GM18505 (cell line): Measurements from ENCODE around the gene ULBP1.
"Not testable (repeated sequence)": the region's sequence is repeated elsewhere in the genome, so short reads cannot be mapped to it uniquely, and the experiment has no call there.

Experiments used
- ATAC-seq: cut with Tn5 transposase; IDR thresholded peaks from one replicate; pipeline ENCODE4 v1.9.1; 2021; ENCODE audit not compliant: unreplicated experiment
- POLR2A ChIP-seq: IDR thresholded peaks from 4 replicates; pipeline ENCODE4 v1.6.1; 2011; ENCODE audit warnings: borderline replicate concordance; ENCODE audit not compliant: insufficient read depth, insufficient read length; ENCODE audit errors: extremely low read depth

Gene ULBP1

DNA sequence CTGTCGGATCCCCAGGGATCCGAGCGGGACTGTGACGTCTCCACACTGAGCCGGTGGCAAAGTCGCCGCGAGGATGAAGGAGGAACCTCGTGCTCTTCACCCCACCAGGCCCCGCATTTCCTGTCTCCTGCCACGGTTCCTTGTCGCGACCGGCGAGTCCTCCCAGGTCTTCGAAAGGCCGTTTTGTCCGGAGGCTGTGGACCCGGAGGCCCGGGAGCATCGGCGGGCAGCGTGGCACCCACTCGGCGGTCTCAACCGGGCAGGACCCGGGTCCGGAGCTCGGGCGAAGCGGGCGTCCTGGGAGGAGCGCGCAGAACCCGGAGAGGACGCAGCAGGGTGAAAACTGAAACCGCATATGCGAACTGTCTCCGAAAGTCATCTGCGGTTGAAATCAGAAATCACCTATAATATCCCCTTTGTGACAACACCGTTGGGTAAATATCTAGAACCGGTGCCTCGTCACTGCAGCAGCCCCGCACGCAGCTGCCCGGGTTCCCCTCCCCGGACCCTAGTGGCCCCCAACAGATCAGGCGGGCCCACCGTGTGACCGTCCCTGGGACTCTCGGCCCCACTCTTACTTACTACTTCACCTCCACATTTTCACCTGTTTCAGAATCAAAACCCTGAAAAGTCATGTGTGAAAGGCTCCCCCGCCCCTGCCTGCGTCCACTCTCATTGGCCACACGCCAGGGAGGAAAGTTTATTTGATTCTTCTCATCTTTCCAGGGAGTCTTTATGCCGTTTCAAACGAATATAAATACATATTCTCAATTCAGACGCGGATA lies 25.0 kb upstream of the ULBP1 start:
- no peak for TF ChIP-seq POLR2A
- ATAC-seq: peak; percentile 66

- no peak for TF ChIP-seq POLR2A
- ATAC-seq: no peak
These were observed 24.4 kb upstream of the ULBP1 start for GRCh38 chr6:149939356-149939648.

- TF ChIP-seq POLR2A: no peak
- ATAC-seq: no peak
These were observed 23.7 kb upstream of the ULBP1 start for GRCh38 chr6:149939909-149940671.

DNA sequence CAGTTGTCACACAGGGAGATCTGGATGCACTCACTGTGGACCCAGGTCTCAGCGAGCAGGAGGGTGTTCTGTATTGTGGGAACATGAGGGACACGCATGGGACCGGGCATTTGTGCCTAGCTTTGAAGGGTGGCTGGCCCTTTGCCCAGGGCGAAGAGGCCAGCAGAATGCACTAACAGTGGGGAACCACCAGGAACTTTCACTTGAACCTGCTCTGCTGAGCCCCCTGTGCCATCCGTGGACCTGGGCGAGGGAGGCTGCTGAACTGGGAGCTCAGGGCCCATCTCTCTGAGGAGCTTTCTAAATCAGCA lies 23.1 kb upstream of the ULBP1 start:
- no peak for ATAC-seq

DNA sequence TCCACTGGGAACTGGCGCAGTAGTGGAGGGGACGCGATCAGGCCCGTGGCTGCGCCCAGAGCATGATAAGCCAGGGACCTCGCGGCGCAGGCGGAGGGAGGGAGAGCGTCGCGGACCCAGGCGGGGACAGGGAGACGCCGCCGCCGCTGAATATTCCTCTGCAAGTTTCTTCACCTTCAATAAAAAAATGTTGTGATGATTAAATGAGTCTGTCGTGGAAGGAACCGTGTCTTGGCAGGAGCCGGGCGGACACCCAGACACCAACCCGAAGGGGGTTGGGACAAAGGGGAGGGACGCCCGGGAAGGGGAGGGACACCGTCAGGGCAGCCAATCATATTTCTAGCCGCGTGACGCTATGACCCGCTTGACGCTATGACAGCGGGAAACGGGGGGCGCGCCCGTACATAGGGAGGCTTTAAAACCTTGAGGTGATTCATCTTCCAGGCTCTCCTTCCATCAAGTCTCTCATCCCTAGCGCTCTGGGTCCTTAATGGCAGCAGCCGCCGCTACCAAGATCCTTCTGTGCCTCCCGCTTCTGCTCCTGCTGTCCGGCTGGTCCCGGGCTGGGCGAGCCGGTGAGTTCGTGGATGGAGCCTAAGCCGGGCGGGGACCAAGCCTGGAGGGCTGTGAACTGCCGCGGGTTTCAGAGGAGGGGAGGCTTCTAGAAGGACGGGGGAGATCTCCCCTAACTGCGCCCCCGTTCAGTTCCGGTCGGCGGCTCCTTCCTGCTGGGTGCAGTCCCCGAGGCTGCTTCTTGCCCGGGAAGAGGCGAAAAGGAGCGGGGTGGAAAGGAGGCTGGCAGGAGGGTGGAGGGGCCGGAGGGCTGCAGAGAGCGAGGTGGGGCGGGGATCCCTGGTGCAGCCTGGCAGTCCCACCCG lies 21.9 kb upstream of the ULBP1 start, which contains the start of gene ULBP2:
Gene ULBP2 (plus strand): TSS at position 432 of the 878 bp plus-strand sequence. CDS start 59 bp downstream, at position 491.
- no peak for ATAC-seq
- TF ChIP-seq POLR2A: no peak

More for the DNA sequence above, 23.1 kb upstream of the ULBP1 start:
- no peak for TF ChIP-seq POLR2A

- ATAC-seq: no peak
- no peak for TF ChIP-seq POLR2A
These were observed 21.3 kb upstream of the ULBP1 start for GRCh38 chr6:149942461-149942829.

- ATAC-seq: not testable (repeated sequence)
These were observed 20.4 kb upstream of the ULBP1 start for GRCh38 chr6:149943321-149943720.

GRCh38 chr6:149945276-149945675 lies 18.5 kb upstream of the ULBP1 start:
- not testable (repeated sequence) for ATAC-seq

- not testable (repeated sequence) for ATAC-seq
These were observed 17.1 kb upstream of the ULBP1 start for GRCh38 chr6:149946631-149947030.

DNA sequence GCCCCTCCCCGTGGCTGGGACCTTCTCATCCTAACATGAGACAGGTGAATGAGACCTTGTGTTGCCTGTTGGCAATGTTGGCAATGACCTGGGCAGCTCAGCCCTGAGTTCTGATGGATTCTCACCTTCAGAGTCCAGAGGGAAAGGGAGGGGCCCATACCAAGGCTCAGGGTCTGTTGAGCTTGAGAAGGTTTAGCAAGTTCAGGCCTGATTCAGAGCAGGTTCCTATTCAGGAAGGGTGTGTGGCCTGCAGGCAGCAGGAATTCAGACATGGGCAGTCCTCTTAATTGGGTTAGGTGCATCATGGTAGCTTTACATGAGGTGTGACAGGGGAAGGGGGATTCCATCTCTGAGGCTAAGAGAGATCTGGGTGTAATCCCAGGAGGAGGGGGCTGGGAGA lies 16.2 kb upstream of the ULBP1 start:
- ATAC-seq: not testable (repeated sequence)

DNA sequence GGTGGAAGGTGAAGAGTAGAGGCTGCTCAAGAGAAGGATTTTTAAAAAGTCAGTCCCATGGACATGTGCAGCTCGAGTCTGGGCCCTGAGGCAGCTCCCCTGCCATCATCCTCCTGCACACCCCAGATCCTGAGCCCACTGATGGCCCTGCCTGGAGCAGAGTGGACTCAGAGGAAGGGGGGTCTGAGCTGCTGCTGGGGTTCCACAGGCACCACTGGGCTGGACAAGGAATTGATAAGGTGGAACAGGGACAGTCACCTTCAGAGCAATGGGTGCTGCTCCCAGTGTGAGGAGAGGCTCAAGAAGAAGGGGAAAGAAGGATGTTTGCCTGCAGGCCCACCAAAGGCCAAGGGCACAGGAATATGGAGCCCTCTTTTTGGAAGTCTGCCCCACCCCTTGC lies 15.7 kb upstream of the ULBP1 start:
- no peak for TF ChIP-seq POLR2A
- no peak for ATAC-seq

GRCh38 chr6:149948616-149949015 lies 15.1 kb upstream of the ULBP1 start:
- no peak for ATAC-seq
- no peak for TF ChIP-seq POLR2A

DNA sequence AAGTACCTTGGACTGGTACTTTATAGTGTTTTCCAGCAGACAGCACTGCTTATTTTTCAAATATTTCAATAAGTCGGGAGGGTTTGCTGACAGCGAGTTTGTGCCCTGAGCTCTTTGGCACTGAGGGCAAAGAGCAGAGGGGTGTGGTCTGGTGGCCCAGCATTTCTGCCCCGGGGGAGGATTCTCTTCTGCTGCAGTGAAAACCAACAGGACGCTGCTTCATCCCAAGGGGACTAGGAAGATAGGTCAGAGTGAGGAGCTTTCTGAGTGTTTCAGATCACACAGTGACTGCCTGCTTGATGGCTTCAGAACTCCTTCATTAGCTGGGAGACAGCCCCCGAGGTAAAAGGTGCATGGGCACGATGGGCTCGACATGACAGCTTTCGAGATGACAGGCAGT lies 13.3 kb upstream of the ULBP1 start:
- no peak for ATAC-seq
- TF ChIP-seq POLR2A: no peak

DNA sequence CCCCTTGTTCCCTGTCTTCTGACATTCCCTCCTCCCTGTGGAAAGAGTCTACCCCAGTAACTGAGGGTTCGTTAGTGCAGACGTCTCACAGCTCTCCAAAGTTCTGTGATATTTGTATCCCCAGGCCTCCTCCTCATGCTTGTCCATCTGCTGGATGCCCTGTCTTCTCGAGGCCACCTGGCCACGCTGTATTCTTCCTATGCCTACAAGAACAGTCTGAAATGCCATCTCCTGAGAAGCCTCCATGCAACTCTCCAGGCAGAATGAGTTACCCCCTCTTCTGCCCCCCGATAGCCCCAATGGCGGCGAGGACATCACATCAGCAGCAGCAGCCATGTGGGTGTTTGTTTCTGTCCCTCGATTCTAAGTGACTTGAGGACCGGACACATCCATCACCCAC lies 12.6 kb upstream of the ULBP1 start:
- TF ChIP-seq POLR2A: no peak
- ATAC-seq: no peak

DNA sequence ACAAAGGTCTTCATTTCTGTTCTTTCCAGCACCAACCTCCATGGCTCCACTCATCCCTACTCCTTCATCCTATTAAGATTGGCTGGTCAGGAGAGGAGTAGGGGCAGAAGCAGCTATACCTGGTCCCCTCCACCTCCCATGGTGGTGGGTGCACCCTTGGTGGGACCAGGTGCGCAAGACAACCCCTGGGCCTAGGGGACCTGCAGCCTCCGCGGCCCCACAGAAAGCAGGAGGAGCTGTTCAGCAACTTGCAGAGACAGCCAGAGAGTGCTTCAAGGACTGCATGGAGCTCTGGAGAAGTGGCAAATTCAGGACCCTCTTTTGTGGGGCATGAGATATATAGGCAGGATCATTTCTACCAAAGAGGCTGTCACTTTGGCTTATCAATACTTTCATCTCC lies 12.1 kb upstream of the ULBP1 start:
- TF ChIP-seq POLR2A: no peak
- ATAC-seq: no peak

DNA sequence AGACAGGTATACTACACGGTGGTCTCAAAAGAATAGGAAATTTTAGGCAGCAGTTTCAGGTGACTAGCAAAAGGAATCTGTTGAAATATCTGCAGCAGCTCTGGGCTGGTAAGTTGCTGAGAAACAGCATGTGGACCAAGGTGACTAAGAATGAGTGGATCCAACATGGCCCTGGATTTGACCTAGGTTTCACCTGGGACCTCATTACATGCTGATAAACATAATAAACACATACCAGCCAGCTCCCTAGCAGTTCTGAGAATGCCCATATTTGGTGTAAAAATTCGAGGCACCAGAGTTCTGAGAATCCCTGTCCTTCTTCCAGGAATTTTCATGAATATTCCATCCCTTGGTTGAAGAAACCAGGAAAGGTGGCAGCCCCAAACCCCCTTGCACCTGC lies 10.4 kb upstream of the ULBP1 start:
- not testable (repeated sequence) for ATAC-seq

DNA sequence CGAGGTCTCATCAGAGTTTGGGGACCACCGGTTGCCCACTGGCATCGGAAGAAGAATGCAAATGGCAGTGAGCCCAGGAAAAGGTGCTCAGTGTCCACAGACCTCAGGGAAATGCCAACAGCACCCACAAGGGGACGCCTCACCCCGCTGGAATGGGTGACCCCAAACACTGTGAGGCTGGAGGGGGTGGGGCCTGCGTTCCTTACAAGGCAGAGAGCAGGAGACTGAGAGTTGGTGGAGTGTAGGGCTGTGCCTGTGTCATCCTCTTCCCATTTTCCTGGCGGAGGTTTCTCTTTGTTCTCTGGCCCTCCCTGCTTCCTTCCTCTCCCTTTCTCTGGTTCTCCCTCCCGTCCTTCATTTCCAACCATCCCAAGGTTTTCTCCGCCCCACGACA lies 9.8 kb upstream of the ULBP1 start:
- ATAC-seq: not testable (repeated sequence)

DNA sequence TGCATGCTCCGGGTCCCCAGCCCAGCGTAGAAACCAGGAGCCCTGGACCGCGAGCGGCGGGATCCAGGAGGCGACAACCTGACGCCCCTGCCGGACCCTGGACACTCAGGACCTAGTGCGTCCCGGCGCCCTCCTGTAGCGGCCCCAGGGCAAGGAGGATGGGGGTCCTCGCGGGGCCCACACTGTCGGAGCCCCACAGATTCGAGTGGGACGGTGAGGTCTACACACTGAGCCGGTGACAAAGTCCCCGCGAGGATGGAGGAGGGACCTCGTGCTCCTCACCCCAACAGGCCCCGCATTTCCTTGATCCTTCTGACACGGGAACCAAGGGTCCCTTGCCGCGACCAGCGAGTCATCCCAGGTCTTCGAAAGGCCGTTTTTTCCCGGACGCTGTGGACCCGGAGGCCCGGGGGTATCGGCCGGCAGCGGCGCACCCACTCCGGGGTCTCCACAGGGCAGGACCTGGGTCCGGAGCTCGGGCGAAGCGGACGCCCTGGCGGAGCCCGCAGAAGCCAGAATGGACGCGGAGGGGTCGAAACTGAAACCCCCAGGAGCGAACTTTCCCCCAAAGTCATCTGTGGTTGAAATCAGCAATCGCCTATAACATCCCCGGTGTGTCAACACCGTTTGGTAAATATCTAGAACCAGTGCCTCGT lies 9.3 kb upstream of the ULBP1 start:
- not testable (repeated sequence) for ATAC-seq

- ATAC-seq: not testable (repeated sequence)
These were observed 8.6 kb upstream of the ULBP1 start for GRCh38 chr6:149954984-149955653.
